ENCODE results near the gene MITF. TPM values are rescaled to one million over a fixed set of nuclear protein-coding genes. Genes with fewer than 3 reads are reported as not detected.
A peak's percentile ranks its signal among the peaks of the same experiment; 100 is the strongest.

Gene MITF
- total and polyA plus RNA-seq, 2 of the 4 experiments (the other 2 are of a cell fraction), result 6.5 to 16.7 TPM

DNA sequence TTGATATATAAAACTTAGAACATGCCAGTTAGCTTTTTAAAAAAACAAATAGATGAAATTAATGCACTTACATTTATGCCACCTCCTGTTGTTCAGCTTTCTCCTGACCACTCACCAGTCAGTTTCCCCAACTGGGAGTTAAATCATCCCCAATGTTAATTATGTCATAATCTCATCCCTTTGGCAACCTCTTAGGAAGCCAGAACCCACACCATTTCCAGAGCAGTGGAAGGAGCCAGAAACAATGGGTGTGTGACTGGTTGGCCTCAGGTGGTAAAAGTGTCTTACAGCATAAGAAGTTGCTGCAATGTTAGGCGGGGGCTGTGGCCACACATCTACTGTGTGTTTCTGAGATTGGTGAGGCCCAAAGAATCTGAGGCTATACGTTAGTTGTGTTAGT, 46.5 kb upstream of the MITF start:
- peak overlapping the region; percentile 16 for H2AFZ ChIP-seq (replicated peaks; ENCODE audit: low read length, poor library complexity)
- intact Hi-C loops (cut with micrococcal nuclease) (no loop called here), dilution Hi-C loops (cut with HindIII; ENCODE audit: low sequenced_read_pairs, unreplicated experiment) (loop anchor here (25.0 kb wide), 1 partner anchor 245 kb away; no protein-coding TSS in a partner anchor), in situ Hi-C loops (cut with MboI; ENCODE audit: low sequenced_read_pairs) (loop anchor here (5.0 kb wide), 3 partner anchors 100 to 255 kb away; no protein-coding TSS in a partner anchor)
- peak overlapping the region; percentile 13; the same call in 1 of the 2 replicates for H3K18ac ChIP-seq (ENCODE audit: low read depth, low read length)
- peaks cover 3% of the 10 kb centered on the region for H3K27me3 ChIP-seq (ENCODE audit: control insufficient read depth, insufficient read depth, low read length)
- H3K56ac ChIP-seq (ENCODE audit: extremely low read depth, insufficient read depth, low read length), result no peak overlapping the region
- ChIA-PET POLR2A (ENCODE audit: unreplicated experiment) (no interaction called here), CTCF (interaction anchor here (0.6 to 2.4 kb wide), 5 partner anchors 162 to 255 kb away, joined by 3 to 19 read pairs (median 4); no protein-coding TSS in a partner anchor)
- WGBS, 2 experiments (ENCODE audit: extremely low coverage in 2 of 2, insufficient read length in 1 of 2), result no CpG with 5 or more reads among the region's 2 CpGs
- H3K79me1 ChIP-seq (ENCODE audit: low read depth in 1 of 2, low read length in 2 of 2), result no peaks in the 10 kb centered on the region
- peak overlapping the region; percentile 62; the same call in 1 of the 2 replicates for H4K91ac ChIP-seq (ENCODE audit: insufficient read depth, low read depth, low read length)
- no peak overlapping the region; the same call in 1 of the 2 replicates for H3K14ac ChIP-seq (replicated peaks; ENCODE audit: low read depth, low read length)
- ATAC-seq (ENCODE audit: low read depth) (no peak), DNase-seq (no peak)
- peak overlapping the region; percentile 82; the same call in 1 of the 3 replicates for H2BK15ac ChIP-seq (ENCODE audit: low read depth, low read length)
- no peak overlapping the region for H4K5ac ChIP-seq (ENCODE audit: low read depth, low read length)
- peak overlapping the region; percentile 20 for H3K4ac ChIP-seq (ENCODE audit: low read depth, low read length)
- H3K4me3 ChIP-seq (ENCODE audit: insufficient read depth, low read depth, low read length), result no peak overlapping the region
- H4K20me1 ChIP-seq (ENCODE audit: insufficient read depth, low read length), result no peaks in the 10 kb centered on the region
- no peak overlapping the region for H2BK5ac ChIP-seq (ENCODE audit: low read depth, low read length, poor library complexity, severe bottlenecking)
- peak overlapping the region; percentile 36; the same call in 1 of the 2 replicates for H2AK5ac ChIP-seq (ENCODE audit: low read depth, low read length)
- peak overlapping the region; percentile 14 for H2BK120ac ChIP-seq (ENCODE audit: low read depth, low read length)
- H2BK20ac ChIP-seq (ENCODE audit: low read depth, low read length), result peak overlapping the region; percentile 78; the same call in 1 of the 2 replicates
- H3K27ac ChIP-seq (ENCODE audit: insufficient read depth, low read length), result no peak overlapping the region
- 0 out of 2 replicates have a peak overlapping the region, but pooled peaks have one; percentile 6 for H3K23ac ChIP-seq (ENCODE audit: low read depth, low read length)
- H3K4me1 ChIP-seq (ENCODE audit: control insufficient read depth, insufficient read depth, low read length), result no peaks in the 10 kb centered on the region; the same call in 1 of the 2 replicates
- H3K36me3 ChIP-seq (ENCODE audit: control insufficient read depth, insufficient read depth, low read length), result no peaks in the 10 kb centered on the region
- peaks cover 2% of the 10 kb centered on the region; the same call in 1 of the 2 replicates for H3K9me1 ChIP-seq (ENCODE audit: insufficient read depth, low read length)
- no peak for TF ChIP-seq MAZ (IDR thresholded peaks at IDR 0.05; ENCODE audit: borderline replicate concordance, low read depth, low read length)
- no peak for TF ChIP-seq MXI1 (IDR thresholded peaks at IDR 0.05; ENCODE audit: borderline replicate concordance, low read depth, low read length)
- TF ChIP-seq MAFK (IDR thresholded peaks at IDR 0.05; ENCODE audit: low read depth, low read length), result no peak
- no peak for TF ChIP-seq CHD1 (IDR thresholded peaks at IDR 0.05; ENCODE audit: low read depth, low read length)
- no peak for TF ChIP-seq POLR2A (IDR thresholded peaks at IDR 0.05; ENCODE audit: low read depth, low read length)
- TF ChIP-seq RCOR1 (IDR thresholded peaks at IDR 0.05; ENCODE audit: insufficient replicate concordance, low read length), result no peak
- TF ChIP-seq RAD21 (IDR thresholded peaks at IDR 0.05; ENCODE audit: low read length), result no peak
- no peak for TF ChIP-seq CEBPB (IDR thresholded peaks at IDR 0.05; ENCODE audit: low read depth, low read length)
- no peak for TF ChIP-seq SMC3 (IDR thresholded peaks at IDR 0.05; ENCODE audit: low read depth, low read length)
- TF ChIP-seq NFE2L2 (IDR thresholded peaks at IDR 0.05; ENCODE audit: low read depth, low read length), result no peak
- TF ChIP-seq, protein P1, sequence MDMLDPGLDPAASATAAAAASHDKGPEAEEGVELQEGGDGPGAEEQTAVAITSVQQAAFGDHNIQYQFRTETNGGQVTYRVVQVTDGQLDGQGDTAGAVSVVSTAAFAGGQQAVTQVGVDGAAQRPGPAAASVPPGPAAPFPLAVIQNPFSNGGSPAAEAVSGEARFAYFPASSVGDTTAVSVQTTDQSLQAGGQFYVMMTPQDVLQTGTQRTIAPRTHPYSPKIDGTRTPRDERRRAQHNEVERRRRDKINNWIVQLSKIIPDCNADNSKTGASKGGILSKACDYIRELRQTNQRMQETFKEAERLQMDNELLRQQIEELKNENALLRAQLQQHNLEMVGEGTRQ (IDR thresholded peaks at IDR 0.05; ENCODE audit: low read depth, low read length), result no peak
- H4K8ac ChIP-seq (ENCODE audit: low read depth in 2 of 2, low read length in 2 of 2), result peak overlapping the region in 1 of 2 experiments; percentile 26; a peak in 2 of 4 replicates
- H3K9me3 ChIP-seq (ENCODE audit: control insufficient read depth, insufficient read depth, low read length), result no peaks in the 10 kb centered on the region
- no peak overlapping the region for H3K9ac ChIP-seq (ENCODE audit: low read depth, low read length)
- no peak overlapping the region for H2AK9ac ChIP-seq (replicated peaks; ENCODE audit: low read depth, low read length, poor library complexity)
- no TSS peak for BruUV-seq (replicated peaks)
- H3K4me2 ChIP-seq (ENCODE audit: low read depth, low read length), result no peak overlapping the region

All from IMR-90 (cell line).